GM12891 (cell line): ENCODE results near the gene CNTN5.

ENCODE experiments used
- DNase-seq: peaks from one replicate; pipeline ENCODE4 v3.0.0; 2011; ENCODE audit warnings: low spot score; ENCODE audit not compliant: insufficient read length
- FAIRE-seq: peaks from 2 replicates; lab custom pipeline; 2011; peaks lifted over from hg19 to GRCh38; lab: Jason Lieb, UNC
- PAX5 ChIP-seq: IDR thresholded peaks from 2 replicates; pipeline ENCODE4 v1.6.1; 2011; ENCODE audit warnings: low read length, moderate library complexity, mild to moderate bottlenecking; ENCODE audit not compliant: insufficient read depth, severe bottlenecking
- POLR2A ChIP-seq: IDR thresholded peaks from 2 replicates; pipeline ENCODE4 v1.6.1; 2011; ENCODE audit warnings: low read depth, low read length, control low read depth
- POLR2AphosphoS5 ChIP-seq: IDR thresholded peaks from 2 replicates; pipeline ENCODE4 v1.6.1; 2011; ENCODE audit warnings: low read depth, low read length, control low read depth
- POU2F2 ChIP-seq: IDR thresholded peaks from 2 replicates; pipeline ENCODE4 v1.6.1; 2011; ENCODE audit warnings: low read depth, mild to moderate bottlenecking, control low read depth, low read length, moderate library complexity
- SPI1 ChIP-seq: IDR thresholded peaks from 2 replicates; pipeline ENCODE4 v1.6.1; 2011; ENCODE audit warnings: low read depth, low read length, control low read depth
- TAF1 ChIP-seq: IDR thresholded peaks from 2 replicates; pipeline ENCODE4 v1.6.1; 2011; ENCODE audit warnings: low read depth, low read length, control low read depth

CNTN5 gene

DNA sequence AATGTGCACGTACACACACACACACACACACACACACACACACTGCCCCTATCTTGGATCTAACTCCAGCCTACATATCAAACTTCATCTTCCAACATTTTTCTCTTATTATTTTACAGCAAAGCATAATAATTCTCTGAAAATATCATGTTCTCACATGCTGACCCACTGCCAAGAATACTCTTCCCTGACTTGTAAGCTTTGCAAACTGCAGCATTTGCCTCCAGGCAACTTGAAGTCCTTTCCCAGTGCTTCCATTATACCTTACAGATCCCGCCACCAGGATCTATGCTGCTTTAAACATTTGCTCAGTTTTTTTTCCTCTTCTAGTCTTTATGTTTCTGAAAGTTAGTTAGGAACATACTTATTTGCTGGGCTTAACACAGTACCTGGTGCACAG, 1183.0 kb downstream of the CNTN5 start:
- FAIRE-seq = no peak
- no peak for TF ChIP-seq TAF1
- TF ChIP-seq SPI1 = no peak
- TF ChIP-seq PAX5 = no peak
- TF ChIP-seq POLR2AphosphoS5 = no peak
- no peak for TF ChIP-seq POLR2A
- TF ChIP-seq POU2F2 = no peak
- no peak for DNase-seq

- TF ChIP-seq POU2F2 = no peak
- TF ChIP-seq TAF1 = no peak
- no peak for TF ChIP-seq PAX5
- TF ChIP-seq POLR2A = no peak
- no peak for TF ChIP-seq SPI1
- TF ChIP-seq POLR2AphosphoS5 = no peak
- DNase-seq (no peak), FAIRE-seq (no peak)
These were observed 1185.2 kb downstream of the CNTN5 start for GRCh38 chr11:100205926-100206325.

- FAIRE-seq = no peak
- TF ChIP-seq PAX5 (no peak), POLR2AphosphoS5 (no peak), POU2F2 (no peak), SPI1 (no peak), POLR2A (no peak), TAF1 (no peak)
- no peak for DNase-seq
These were observed 1187.5 kb downstream of the CNTN5 start for GRCh38 chr11:100208207-100208606.

DNA sequence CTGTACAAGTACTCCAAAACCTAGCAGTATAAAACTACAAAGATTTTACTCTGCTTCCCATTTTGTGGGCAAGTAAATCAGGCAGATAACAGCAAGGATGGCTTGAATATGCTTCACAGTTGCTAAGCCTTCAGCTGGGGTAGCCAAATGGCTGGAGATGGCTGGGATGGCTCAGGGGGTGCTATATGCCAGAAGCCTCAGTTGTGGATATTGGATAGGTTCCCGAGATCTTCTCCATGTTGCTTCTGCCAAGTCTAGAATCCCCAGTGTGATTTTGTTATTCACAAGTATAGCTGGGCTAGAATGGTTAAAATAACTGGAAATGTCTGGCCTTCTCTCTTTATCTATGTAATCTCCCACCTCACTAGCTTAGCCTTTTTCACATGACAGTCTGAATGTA, 1194.0 kb downstream of the CNTN5 start:
- TF ChIP-seq TAF1 = no peak
- no peak for TF ChIP-seq POLR2A
- no peak for TF ChIP-seq POU2F2
- no peak for TF ChIP-seq POLR2AphosphoS5
- TF ChIP-seq SPI1 = no peak
- no peak for TF ChIP-seq PAX5
- FAIRE-seq = no peak

DNA sequence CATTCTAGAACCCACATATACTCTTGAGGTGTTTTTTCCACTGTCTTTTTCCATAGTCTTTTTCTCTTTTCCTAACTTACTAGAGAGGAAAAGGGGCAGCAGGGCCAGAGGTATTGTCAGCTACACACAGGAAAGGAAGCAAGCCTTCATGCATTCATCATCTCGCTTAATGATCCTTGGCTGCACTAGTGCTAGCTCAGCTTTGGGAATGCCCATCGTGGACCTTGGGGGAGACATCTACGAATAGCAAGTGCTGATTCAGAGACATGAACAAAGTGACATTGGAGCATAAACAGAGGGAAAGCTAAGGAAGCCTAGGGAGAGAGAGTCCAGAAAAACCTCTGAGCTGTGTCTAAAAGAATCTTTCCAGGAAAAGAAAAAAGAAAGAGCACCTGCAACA, 1200.1 kb downstream of the CNTN5 start:
- DNase-seq (no peak), FAIRE-seq (no peak)
- TF ChIP-seq POLR2AphosphoS5 (no peak), POU2F2 (no peak), PAX5 (no peak), POLR2A (no peak), TAF1 (no peak), SPI1 (no peak)

More for the DNA sequence above, 1194.0 kb downstream of the CNTN5 start:
- no peak for DNase-seq

- DNase-seq (no peak), FAIRE-seq (no peak)
- no peak for TF ChIP-seq TAF1
- TF ChIP-seq POU2F2 = no peak
- no peak for TF ChIP-seq PAX5
- TF ChIP-seq POLR2AphosphoS5 = no peak
- TF ChIP-seq SPI1 = no peak
- TF ChIP-seq POLR2A = no peak
These were observed 1201.0 kb downstream of the CNTN5 start for GRCh38 chr11:100221791-100222190.

DNA sequence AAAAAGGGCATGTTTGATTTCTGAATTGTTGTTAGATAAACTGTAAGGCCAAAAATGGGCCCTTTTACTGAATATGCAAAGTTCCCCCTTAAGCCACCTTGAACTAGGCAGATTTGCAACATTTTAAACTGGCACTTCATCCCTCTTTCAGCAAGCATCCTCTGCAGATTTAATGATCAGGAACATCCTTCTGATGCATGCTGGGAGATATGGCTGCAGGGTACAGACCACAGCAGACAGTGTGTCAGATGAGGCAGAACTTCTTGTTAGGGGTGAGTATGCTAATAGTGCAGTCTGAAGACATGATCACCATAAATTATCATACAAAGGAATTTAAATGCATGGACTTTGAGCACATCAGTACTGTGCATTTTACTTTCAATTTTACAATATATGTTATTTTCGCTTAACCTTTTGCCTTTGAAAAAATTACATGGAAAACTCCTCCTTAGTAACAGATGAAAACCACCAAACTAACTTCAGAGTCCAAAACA, 1203.8 kb downstream of the CNTN5 start:
- no peak for DNase-seq
- FAIRE-seq = no peak
- TF ChIP-seq SPI1 (no peak), TAF1 (no peak), POLR2AphosphoS5 (no peak), POLR2A (no peak), POU2F2 (no peak), PAX5 (no peak)

DNA sequence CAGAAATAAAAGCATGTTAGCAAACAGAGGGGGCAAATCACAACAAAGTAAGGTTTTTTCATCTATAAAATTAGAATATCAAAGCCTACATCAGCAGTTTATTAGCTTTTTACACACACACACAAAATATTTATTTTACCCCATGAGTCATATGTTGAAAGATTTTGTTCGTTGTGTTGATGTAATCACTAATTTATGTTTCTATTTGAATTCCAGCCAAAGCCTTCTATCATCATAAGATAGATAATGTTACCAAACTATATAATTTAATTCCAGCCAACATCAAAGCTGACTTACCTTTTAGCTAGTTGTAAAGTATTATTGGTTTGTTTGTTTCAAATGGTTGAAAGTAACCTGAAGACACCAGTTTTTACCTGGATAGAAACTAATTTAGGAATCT, 1208.3 kb downstream of the CNTN5 start:
- no peak for TF ChIP-seq TAF1
- no peak for TF ChIP-seq POU2F2
- TF ChIP-seq POLR2A = no peak
- no peak for TF ChIP-seq SPI1
- TF ChIP-seq PAX5 = no peak
- TF ChIP-seq POLR2AphosphoS5 = no peak
- no peak for DNase-seq
- no peak for FAIRE-seq

DNA sequence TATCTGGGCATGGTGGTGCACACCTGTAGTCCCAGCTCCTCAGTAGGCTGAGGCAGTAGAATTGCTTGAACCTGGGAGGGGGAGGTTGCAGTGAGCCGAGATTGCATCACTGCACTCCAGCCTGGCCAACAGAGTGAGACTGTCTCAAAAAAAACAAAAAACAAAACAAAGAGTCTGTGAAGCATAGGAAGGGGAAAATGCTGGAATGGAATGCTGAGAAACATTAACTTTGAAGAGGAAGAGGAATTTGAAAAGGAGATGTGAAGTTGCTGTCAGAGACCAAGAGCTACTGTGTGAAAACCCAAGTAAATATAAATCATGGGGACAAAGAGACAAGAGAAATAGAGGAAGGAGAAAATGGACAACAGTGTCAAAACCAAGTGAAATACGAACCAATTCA, 1211.3 kb downstream of the CNTN5 start:
- FAIRE-seq (no peak), DNase-seq (no peak)
- TF ChIP-seq TAF1 (no peak), PAX5 (no peak), SPI1 (no peak), POLR2A (no peak), POLR2AphosphoS5 (no peak), POU2F2 (no peak)

DNA sequence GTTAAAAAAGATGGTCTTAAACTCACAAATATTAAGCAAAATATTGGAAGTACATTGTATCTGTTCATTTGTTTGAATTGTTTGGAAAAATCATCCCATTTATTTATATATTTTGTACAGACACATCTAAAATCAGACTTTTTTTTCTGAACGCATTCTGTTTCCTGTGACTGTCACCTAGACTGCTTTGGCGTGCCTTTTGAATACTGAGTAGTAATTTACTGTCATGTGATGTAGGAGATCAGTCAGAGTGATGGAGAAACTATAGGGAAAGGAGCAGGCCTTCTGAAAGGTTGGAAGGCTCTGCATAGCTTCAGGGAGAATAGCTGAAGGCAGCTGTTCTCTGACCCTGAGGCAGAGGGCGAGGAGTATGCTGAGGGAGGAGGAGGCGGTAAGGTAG, 1214.3 kb downstream of the CNTN5 start:
- DNase-seq = no peak

More for the DNA sequence above, 1214.3 kb downstream of the CNTN5 start:
- TF ChIP-seq POLR2AphosphoS5 = no peak
- TF ChIP-seq TAF1 = no peak
- TF ChIP-seq SPI1 = no peak
- TF ChIP-seq POLR2A = no peak
- TF ChIP-seq PAX5 = no peak
- no peak for TF ChIP-seq POU2F2
- FAIRE-seq = no peak
